GM18861 (cell line): Measurements from ENCODE around the gene SCN1A.
"Not testable (repeated sequence)": the region's sequence is repeated elsewhere in the genome, so short reads cannot be mapped to it uniquely, and the experiment has no call there.

Source experiments
- ATAC-seq: cut with Tn5 transposase; IDR thresholded peaks from one replicate; pipeline ENCODE4 v1.9.1; 2021; ENCODE audit not compliant: unreplicated experiment

SCN1A gene

GRCh38 chr2:166135849-166136258 lies 8.0 kb upstream of the SCN1A start:
- ATAC-seq = no peak

DNA sequence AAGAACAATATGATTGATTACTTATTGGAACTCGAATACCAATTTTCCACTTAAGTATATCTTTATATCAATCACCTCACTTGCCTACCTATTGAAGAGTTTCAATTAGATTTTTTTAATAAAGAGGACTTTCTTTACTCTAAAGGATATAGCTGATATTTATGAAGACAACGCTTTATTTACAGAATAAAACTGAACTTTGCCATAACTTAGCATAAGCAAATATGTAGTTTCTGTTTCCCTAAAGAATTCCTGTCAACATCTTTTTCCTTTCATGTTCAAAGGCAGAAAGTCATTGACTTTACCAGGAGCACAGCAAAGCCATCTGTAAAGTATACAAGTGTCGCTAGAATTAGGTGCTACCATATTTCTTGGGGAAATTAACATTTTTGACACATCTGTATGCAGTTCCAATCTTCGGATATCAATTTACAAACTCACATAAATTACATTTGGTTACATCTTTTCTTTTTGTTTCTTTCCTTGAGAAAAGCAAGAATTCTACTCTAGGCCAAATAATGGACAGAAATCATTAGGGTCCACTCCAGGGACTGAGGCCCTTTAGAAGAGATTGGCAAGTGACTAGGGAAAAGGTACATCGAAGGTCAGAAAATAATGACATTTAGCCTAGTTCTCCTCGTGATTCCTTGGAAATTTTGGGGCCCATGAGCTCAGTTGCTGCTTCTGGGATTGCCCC lies 7.5 kb upstream of the SCN1A start:
- ATAC-seq = no peak

DNA sequence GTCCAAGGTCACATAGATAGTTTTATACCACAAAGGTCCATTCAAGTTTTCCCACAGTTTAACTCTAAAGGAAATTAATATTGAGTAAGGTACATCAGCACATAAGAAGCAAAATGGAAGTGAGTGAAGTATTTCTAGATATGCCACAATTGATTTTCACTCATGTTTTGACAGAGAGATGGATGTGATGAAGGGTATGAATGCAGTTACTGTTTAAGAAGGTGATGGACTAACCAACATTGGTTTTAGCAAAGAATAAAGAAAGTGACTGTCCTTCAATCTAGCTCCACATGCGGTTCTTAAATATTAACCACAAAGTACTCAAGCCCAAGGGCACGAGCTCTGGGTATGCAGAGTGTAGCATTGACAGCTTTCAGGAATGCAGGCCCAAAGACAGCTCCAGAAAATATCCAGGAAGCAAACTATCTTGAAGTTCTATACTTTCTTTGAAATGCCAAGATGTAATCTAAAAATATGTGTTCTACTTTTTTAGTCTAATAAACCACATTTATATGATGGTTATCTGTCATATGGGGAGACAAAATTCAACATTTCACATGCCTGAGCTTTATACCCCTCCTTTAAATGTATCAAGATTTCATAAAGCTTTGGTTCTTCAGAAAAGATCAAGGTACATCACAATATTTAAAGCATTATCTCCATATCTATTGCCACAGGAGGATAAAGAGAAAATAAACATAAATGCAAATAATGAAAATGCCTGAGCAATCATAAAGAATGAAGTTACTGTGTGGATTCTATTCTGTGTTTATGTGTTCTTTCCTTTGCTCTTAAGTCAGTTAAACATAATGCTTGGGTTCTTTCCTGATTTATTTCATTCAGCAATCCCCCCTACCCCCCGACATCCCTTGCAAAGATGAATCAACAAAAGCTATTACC lies 6.7 kb upstream of the SCN1A start:
- no peak for ATAC-seq

GRCh38 chr2:166133653-166134052 lies 5.8 kb upstream of the SCN1A start:
- no peak for ATAC-seq

DNA sequence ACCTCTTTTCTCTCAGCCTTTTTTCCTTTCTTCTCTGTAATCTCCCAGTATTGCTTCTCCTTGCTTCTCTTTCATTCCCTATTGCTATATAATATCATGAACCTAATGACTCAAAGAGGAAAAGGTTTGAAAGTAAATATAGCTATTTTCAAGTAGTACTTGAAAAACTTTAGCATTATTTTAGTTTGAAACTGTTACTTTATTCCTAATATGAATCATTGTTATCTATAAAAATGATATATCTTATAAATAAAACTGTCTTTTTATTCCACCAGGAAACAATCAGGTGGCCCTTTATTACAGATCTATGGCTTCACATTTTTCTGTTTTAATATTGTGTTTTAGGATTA lies 311 bp upstream of the SCN1A start:
- ATAC-seq = no peak

DNA sequence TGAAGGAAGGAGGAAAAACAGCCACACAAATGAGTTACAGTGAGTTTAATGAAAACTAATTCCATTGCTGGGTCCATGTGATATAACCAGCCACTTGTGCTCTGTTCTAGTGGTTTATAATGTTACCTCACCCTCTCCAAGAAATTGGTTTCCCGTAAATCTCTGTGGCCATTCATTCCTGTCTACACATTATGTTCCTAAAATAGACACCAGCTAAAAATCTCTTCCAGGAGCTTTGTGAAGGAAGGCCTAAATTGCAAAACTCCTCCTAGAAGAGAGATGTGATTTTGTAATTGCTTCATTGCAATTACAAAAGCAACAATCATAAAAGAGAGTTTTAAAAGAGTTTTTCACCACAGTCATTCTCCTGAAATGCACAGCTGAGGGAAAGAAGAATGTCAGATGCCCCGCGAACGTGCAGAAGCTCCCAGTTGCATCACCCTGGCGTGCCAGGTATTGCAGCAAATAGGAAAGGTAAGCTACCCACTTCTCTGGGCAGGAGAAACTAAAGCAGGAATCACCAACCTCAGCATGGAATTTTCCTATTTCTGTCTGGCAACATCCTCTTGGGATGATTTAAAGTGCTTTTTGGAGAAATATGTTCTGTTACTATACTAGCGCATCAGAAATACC lies 1.7 kb downstream of the SCN1A start:
- ATAC-seq = no peak

DNA sequence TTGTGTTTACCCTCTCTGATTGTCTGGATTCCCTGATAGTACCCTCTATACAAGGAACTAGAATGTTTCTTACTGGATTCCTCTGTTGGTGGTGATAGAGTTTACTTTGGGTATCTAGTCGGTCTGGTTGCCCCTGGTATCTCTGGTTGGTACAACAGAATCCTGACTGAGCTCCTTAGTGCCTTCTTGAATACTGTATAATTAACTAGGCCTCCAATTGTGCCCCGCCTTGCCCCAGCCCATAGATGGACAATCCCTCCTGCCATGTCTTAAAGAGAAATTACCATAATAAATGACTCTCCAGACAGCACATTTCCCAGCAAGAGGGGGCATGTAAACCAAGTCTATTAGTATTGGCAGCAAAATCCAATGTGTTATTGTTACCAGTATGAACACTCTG lies 2.3 kb downstream of the SCN1A start:
- no peak for ATAC-seq

GRCh38 chr2:166118180-166118579 lies 9.6 kb downstream of the SCN1A start:
- no peak for ATAC-seq

DNA sequence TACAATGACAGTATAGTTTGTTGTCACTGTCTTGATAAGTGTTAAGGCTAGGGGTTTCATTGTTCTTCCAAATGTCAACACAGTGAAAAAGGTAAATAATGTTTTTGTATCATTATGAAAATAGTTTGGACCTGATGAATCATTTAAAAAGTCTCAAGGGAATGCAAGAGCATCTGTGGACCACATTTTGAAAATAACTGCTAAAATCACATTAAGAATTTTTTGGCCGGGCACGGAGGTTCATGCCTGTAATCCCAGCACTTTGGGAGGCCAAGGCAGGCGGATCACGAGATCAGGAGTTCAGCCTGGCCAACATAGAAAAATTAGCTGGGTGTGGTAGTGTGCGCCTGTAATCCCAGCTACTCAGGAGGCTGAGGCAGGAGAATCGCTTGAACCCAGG lies 10.3 kb downstream of the SCN1A start:
- ATAC-seq = no peak

- no peak for ATAC-seq
These were observed 12.2 kb downstream of the SCN1A start for GRCh38 chr2:166115589-166115988.

GRCh38 chr2:166112193-166112605 lies 15.6 kb downstream of the SCN1A start:
- ATAC-seq = no peak

DNA sequence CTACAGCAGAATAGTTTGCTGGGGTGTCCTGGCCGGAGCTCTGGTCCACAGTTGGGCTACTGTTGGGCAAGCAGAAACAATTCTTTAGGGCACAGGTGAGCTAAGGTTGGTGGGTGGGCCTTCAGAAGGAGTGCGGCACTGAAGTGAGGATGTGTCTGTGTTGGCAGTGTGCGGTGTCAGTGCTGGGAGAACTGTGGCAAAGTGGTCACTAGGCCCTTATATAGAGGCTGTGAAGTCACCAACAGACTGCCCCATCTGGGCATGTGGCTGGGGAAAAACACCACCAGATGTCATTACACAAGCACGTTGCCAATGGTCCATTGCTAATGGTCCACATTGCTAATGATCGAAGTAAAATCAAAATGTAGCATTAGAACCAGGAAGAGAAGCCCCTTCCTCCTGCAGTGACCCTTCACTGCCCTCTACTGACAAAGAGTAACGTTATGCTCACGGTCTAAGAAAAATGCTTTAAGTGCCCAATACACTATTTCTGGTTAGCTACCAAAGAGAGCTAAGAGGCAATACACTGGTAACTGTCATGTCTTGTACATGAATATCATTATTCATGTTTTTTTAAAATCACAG lies 21.3 kb downstream of the SCN1A start:
- ATAC-seq = no peak

GRCh38 chr2:166104773-166105172 lies 23.0 kb downstream of the SCN1A start:
- ATAC-seq = no peak

- ATAC-seq = no peak
These were observed 23.7 kb downstream of the SCN1A start for GRCh38 chr2:166104084-166104483.

DNA sequence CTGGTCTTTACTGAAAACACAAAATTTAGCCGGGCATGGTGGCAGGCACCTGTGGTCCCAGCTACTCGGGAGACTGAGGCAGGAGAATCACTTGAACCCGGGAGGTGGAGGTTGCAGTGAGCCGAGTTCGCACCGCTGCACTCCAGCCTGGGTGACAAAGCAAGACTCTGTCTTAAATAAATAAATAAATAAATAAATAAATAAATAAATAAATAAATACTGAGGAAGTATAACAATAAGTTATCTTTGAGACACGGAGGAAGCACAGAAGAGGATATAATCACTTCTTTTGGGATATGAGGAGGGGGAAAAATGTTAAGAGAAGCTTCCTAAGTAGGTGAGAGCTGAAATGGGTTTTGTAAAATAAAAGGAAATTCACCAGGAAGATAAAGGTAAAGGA lies 24.5 kb downstream of the SCN1A start:
- not testable (repeated sequence) for ATAC-seq

DNA sequence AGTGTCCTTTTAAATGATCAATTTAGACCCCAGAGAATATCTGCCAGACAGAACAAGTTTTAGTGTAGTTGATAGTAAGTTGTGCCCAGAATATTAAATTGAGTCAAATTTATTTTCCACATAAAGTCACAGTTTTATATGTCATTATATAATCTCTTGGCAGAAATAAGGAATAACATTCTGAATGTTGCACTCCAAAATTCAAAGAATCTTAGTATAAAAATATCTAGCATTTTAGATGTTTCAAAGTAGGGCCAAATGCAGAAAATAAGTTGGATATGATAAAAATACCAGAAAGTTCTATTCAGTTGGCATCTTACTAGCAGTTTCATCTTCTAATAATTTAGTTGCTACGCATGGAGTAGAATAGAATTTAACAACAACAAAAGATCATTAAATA lies 33.5 kb downstream of the SCN1A start:
- ATAC-seq = no peak

DNA sequence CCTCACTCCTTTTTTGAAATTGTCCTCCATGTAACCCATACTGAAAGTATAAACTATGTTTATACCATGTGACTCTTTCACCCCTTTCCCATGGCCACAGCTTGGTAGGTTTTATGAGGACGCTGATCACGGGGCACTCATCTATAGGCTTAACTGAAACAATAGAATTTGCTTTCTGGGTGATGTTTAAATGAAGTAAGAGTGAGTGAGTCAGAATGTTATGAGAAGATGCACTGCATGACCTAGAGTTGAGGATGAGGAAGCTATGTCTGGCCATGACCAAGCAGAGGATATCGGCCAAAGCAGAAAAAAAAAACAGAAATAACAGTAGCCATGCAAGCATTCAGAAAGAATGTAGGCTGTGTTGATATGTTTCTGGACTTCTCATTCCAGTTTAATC lies 34.9 kb downstream of the SCN1A start:
- ATAC-seq = no peak

DNA sequence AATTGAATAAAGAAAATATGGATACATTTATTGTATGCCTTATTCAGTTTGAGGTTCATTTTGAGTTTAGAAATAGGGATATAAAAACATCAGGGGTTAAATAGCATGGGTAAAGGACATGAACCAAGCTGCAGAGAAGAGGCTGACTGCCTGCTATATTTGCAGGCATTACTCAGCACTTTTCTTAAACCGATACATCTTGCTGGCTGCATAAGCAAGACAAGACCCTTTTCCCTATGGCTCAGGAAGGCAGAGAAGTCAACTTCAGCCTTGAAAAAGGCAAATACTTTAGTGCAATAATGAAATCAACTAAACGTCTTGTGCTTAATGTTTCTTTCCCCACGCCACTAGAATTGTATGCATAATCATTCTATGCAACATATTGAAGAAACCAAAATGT lies 36.4 kb downstream of the SCN1A start:
- no peak for ATAC-seq

GRCh38 chr2:166090908-166091307 lies 36.9 kb downstream of the SCN1A start:
- no peak for ATAC-seq

GRCh38 chr2:166090346-166090745 lies 37.5 kb downstream of the SCN1A start:
- no peak for ATAC-seq

- no peak for ATAC-seq
These were observed 39.2 kb downstream of the SCN1A start for GRCh38 chr2:166088634-166089033.

- ATAC-seq = no peak
These were observed 43.5 kb downstream of the SCN1A start for GRCh38 chr2:166084301-166084700.
